DOHH2 (cell line): ENCODE results near the gene UROC1.

Source experiments
- H3F3A ChIP-seq: fragments of 200-600 bp; sonication (generic), shearing (Covaris generic); 2 replicates; pipeline ENCODE4 v1.6.0; 2016; ENCODE audit warnings: antibody characterized with exemption, mild to moderate bottlenecking; ENCODE audit not compliant: control insufficient read depth, insufficient read depth
- H3K27ac ChIP-seq: fragments of 200-600 bp; sonication (generic); 2 replicates; pipeline ENCODE4 v1.5.1; 2014; ENCODE audit warnings: low read depth, mild to moderate bottlenecking, low read length, moderate library complexity
- H3K27me3 ChIP-seq: fragments of 200-600 bp; sonication (generic); 2 replicates; pipeline ENCODE4 v1.6.1; 2014; ENCODE audit warnings: mild to moderate bottlenecking, low read length, mixed read lengths; ENCODE audit not compliant: control insufficient read depth
- H3K36me3 ChIP-seq: fragments of 200-600 bp; sonication (generic); 2 replicates; pipeline ENCODE4 v1.6.1; 2014; ENCODE audit warnings: mild to moderate bottlenecking, low read length, moderate library complexity, mixed read lengths; ENCODE audit not compliant: control insufficient read depth
- H3K4me1 ChIP-seq: fragments of 200-600 bp; sonication (generic); 2 replicates; pipeline ENCODE4 v1.6.1; 2014; ENCODE audit warnings: mild to moderate bottlenecking, low read length, mixed read lengths; ENCODE audit not compliant: control insufficient read depth
- H3K4me2 ChIP-seq: fragments of 200-600 bp; sonication (generic); 2 replicates; pipeline ENCODE4 v1.6.0; 2014; ENCODE audit warnings: mild to moderate bottlenecking, low read length, moderate library complexity
- H3K4me3 ChIP-seq: fragments of 200-600 bp; sonication (generic); 2 replicates; pipeline ENCODE4 v1.5.1; 2014; ENCODE audit warnings: mild to moderate bottlenecking, low read length, mixed read lengths
- H3K79me2 ChIP-seq: fragments of 200-600 bp; sonication (generic); 2 replicates; pipeline ENCODE4 v1.6.1; 2014; ENCODE audit warnings: mild to moderate bottlenecking, low read length, mixed read lengths; ENCODE audit not compliant: control insufficient read depth
- H3K9me2 ChIP-seq: fragments of 200-600 bp; sonication (generic); replicated peaks from 2 replicates; pipeline ENCODE4 v1.6.1; 2014; ENCODE audit warnings: mild to moderate bottlenecking, low read length, mixed read lengths; ENCODE audit not compliant: control insufficient read depth
- H3K9me3 ChIP-seq: fragments of 200-600 bp; sonication (generic); 2 replicates; pipeline ENCODE4 v1.6.1; 2014; ENCODE audit warnings: antibody characterized with exemption, low read length, mixed read lengths; ENCODE audit not compliant: control insufficient read depth, insufficient read depth
- H4K20me1 ChIP-seq: fragments of 200-600 bp; sonication (generic); 2 replicates; pipeline ENCODE4 v1.6.0; 2014; ENCODE audit warnings: low read depth, mild to moderate bottlenecking, antibody characterized with exemption, low read length, moderate library complexity; ENCODE audit not compliant: control insufficient read depth, insufficient read depth
- EZH2phosphoT487 ChIP-seq: fragments of 200-600 bp; sonication (generic); IDR thresholded peaks from 2 replicates; pipeline ENCODE4 v1.6.1; 2017; ENCODE audit warnings: borderline replicate concordance, mild to moderate bottlenecking, antibody characterized with exemption, low read length, moderate library complexity, mixed read lengths
- TF ChIP-seq, protein P1 (sequence below): fragments of 200-600 bp; sonication (generic); IDR thresholded peaks from one replicate; pipeline ENCODE4 v1.5.1; 2014; ENCODE audit warnings: antibody characterized with exemption, mild to moderate bottlenecking, low read depth, low read length; ENCODE audit not compliant: poor library complexity, severe bottlenecking

UROC1 gene

DNA sequence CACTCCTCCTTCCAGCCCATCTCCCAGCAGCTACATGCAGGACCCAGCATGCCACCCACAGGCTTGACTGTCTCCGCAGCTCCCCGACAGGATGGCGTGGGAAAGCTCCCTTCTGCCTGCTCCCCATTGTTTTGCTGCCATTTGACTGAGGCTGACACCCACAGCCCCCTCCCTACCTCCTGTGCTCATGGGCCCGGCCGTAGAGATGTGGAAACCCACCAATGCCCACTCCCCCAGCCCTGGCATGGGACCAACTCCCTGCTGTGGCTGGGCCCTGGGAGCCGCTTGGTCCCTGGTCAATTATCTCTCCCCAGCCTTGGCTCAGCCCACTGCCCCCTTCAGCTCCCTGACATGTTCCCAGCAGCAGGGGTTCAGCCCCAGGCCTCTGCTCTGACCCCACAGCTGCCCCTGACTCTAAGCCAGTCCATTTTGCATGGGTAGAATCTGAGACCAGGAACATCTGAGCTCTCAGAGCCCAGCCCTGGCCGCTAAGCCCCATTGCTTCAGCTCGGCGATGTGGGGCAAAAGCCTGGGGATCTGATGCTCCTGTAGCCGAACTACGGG lies 33.0 kb upstream of the UROC1 start:
- H3K4me1 ChIP-seq: no peaks in the 10 kb centered on the region
- no peaks in the 10 kb centered on the region for H3K9me3 ChIP-seq
- no peaks in the 10 kb centered on the region for H3K36me3 ChIP-seq
- no peaks in the 10 kb centered on the region for H3F3A ChIP-seq
- H3K9me2 ChIP-seq: no peaks in the 10 kb centered on the region
- H3K27ac ChIP-seq: no peak overlapping the region
- no peak overlapping the region for H3K4me2 ChIP-seq
- no peaks in the 10 kb centered on the region for H3K79me2 ChIP-seq
- H3K4me3 ChIP-seq: no peak overlapping the region
- H3K27me3 ChIP-seq: no peaks in the 10 kb centered on the region
- H4K20me1 ChIP-seq: no peaks in the 10 kb centered on the region
- TF ChIP-seq EZH2phosphoT487: no peak
- TF ChIP-seq, protein P1, sequence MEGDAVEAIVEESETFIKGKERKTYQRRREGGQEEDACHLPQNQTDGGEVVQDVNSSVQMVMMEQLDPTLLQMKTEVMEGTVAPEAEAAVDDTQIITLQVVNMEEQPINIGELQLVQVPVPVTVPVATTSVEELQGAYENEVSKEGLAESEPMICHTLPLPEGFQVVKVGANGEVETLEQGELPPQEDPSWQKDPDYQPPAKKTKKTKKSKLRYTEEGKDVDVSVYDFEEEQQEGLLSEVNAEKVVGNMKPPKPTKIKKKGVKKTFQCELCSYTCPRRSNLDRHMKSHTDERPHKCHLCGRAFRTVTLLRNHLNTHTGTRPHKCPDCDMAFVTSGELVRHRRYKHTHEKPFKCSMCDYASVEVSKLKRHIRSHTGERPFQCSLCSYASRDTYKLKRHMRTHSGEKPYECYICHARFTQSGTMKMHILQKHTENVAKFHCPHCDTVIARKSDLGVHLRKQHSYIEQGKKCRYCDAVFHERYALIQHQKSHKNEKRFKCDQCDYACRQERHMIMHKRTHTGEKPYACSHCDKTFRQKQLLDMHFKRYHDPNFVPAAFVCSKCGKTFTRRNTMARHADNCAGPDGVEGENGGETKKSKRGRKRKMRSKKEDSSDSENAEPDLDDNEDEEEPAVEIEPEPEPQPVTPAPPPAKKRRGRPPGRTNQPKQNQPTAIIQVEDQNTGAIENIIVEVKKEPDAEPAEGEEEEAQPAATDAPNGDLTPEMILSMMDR: no peak

DNA sequence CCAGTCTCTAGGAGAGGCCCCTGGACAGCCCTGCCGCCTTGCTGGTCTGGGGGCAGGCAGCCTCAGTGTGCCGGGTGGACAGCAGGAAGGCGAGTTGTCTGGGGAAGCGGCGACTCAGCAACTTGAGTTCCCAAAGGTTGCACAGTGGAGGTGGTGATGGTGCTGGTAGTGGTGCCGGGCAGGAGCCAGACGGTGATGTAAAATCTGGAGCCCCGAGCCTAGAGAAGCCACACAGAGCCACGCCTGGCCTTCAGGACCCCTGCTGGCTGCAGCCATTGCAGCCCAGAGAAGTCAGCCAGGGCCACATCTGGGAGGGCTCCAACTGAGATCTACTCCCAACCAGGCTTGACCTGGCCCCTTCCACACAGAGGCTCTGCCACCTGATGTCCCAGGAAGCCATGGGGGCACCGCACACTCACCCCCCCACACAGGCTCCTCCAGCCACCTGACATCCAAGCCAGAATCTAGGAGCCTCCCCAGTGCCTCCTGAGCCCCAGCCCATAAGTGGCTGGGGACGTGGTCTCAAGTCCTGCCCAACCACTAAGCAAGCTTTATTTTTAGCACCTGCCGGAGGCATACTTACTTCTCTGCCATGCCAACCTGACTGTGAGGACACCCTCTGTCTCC lies 32.4 kb upstream of the UROC1 start:
- Histone ChIP-seq H4K20me1 (no peaks in the 10 kb centered on the region), H3K9me2 (no peaks in the 10 kb centered on the region), H3K4me1 (no peaks in the 10 kb centered on the region), H3K79me2 (no peaks in the 10 kb centered on the region), H3K4me2 (no peak overlapping the region), H3K27ac (no peak overlapping the region), H3K4me3 (no peak overlapping the region), H3K36me3 (no peaks in the 10 kb centered on the region), H3K9me3 (no peaks in the 10 kb centered on the region), H3K27me3 (no peaks in the 10 kb centered on the region), H3F3A (no peaks in the 10 kb centered on the region)
- no peak for TF ChIP-seq EZH2phosphoT487
- TF ChIP-seq, protein P1: no peak

DNA sequence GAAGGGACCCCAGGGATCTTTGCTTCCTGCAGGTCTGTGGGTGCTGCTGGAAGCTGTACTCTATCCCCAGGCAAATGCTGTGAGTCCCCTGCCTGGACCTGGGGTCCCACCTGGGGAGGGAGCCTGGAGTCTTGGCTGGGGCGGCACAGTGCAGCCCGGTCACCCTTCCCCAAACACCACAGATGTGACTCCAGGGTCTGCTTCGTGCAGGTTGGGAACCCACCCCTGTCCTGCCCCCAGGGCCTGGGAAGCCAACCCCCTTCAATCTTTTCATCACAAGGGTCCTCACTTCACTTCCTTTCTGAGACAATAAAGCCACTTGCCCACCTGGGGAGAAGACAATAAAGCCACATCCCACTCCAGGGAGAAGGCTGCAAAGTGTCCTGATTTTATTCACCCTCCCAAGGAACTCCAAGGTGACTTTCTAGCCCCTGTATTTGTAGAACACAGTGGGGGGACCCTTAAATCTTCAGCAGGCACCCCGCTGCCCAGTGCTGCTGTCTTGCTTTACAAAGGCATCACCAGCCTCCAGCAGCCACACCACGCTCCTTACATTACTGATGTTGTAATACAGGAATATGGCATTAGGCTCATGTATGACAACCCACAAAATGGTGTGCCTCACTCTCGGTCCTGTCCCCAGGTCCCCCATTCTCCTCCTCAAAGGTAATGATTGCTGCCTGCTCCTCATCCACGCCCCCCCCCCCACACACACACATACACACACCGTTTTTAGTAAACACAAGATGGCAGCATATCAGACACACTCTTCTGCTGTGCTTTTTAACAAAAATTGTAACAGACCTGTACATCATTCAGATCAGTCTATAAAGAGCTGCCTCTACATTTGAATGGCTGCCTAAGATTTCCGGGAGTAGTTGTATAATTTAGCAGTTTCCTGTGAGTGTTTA lies 31.2 kb upstream of the UROC1 start:
- Histone ChIP-seq H3K4me2 (no peak overlapping the region), H4K20me1 (no peaks in the 10 kb centered on the region), H3K9me3 (no peaks in the 10 kb centered on the region), H3K9me2 (no peaks in the 10 kb centered on the region), H3K27me3 (no peaks in the 10 kb centered on the region), H3F3A (no peaks in the 10 kb centered on the region), H3K79me2 (no peaks in the 10 kb centered on the region), H3K27ac (no peak overlapping the region), H3K4me1 (no peaks in the 10 kb centered on the region), H3K36me3 (no peaks in the 10 kb centered on the region), H3K4me3 (no peak overlapping the region)
- no peak for TF ChIP-seq EZH2phosphoT487
- TF ChIP-seq, protein P1: no peak
